GM18526 (cell line): ENCODE data around the gene ADISSP.

Experiments used
- POLR2A ChIP-seq: IDR thresholded peaks from 3 replicates; pipeline ENCODE4 v1.6.1; 2011; ENCODE audit not compliant: insufficient read length; ENCODE audit errors: extremely low read depth

Gene ADISSP

DNA sequence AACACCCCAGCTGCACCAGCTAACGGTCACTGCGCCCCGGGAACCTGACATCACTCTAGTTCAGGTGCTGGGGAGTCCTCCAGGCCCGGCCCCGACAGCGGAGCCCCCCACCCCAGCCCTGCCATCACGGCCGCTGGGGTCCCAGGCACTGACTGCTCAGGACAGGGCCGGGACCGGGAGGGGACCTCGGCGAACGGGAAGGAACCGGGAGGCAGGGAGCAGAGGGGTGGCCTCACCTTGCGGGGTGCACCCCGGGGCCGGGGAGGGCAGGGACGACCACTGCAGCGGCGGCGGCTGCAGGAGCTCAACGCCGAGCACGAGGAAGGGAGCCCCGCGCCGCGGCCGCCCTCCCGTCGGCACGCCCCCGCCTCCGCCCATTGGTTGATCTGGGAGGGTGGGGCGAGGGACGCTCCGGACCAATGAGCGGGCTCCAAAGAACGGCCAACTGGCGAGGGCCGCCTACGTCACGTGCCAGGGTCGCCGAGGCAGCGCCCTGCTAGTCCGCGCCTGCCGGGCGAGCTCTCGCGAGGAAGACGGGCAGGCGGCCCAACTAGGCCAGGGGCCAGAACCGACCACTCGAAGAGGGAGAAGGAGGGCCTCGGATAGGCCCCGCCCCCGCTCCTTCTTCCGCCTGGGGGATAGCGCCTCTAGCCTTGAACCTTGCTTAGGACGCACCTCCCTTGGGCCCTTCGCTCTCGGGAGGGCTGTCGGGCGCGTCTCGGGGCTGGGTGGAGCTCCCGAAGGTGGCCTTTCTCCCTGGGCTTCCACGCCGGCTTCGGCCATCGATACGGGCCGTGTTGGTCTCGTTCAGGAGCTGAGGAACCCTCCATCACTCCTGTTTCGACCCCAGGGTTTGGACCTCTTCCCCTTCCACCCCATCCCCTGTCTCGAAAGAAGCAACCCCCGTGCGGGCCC is at the start of gene ADISSP:
Gene ADISSP, minus strand, starts transcription at position 327 of the 915 bp plus-strand sequence. CDS start 7,653 bp downstream, outside the sequence.
- TF ChIP-seq POLR2A, result peak; percentile 73

GRCh38 chr20:3815703-3816315 is 48.3 kb upstream of the ADISSP start:
- no peak for TF ChIP-seq POLR2A

DNA sequence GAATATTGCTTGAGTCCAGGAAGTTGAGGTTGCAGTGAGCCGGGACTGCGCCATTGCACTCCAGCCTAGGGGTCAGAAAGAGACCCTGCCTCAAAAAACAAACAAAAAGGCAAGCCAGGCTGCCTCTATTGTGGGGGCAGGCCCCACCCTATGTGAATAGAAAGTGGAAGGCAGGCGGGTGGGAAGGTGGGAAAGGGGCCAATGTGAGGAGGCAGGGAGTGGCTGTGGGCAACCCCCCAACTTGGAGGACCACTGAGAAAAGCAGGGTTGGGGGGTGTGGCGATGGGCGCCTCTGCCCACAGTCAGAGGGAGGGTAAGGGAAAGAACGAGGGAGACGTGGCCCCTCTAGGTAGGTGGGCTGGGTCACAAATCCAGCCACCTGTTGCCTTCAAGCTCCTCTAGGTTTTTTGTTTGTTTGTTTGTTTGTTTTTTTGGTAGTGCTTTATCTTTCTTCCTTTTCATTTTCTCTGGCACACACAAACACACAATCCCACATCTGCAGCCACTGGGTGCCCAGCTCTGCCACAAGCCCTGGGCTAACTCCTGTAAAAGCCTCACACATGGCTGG is 47.5 kb upstream of the ADISSP start:
- no peak for TF ChIP-seq POLR2A

GRCh38 chr20:3813848-3814581 is 46.5 kb upstream of the ADISSP start:
- TF ChIP-seq POLR2A, result no peak

DNA sequence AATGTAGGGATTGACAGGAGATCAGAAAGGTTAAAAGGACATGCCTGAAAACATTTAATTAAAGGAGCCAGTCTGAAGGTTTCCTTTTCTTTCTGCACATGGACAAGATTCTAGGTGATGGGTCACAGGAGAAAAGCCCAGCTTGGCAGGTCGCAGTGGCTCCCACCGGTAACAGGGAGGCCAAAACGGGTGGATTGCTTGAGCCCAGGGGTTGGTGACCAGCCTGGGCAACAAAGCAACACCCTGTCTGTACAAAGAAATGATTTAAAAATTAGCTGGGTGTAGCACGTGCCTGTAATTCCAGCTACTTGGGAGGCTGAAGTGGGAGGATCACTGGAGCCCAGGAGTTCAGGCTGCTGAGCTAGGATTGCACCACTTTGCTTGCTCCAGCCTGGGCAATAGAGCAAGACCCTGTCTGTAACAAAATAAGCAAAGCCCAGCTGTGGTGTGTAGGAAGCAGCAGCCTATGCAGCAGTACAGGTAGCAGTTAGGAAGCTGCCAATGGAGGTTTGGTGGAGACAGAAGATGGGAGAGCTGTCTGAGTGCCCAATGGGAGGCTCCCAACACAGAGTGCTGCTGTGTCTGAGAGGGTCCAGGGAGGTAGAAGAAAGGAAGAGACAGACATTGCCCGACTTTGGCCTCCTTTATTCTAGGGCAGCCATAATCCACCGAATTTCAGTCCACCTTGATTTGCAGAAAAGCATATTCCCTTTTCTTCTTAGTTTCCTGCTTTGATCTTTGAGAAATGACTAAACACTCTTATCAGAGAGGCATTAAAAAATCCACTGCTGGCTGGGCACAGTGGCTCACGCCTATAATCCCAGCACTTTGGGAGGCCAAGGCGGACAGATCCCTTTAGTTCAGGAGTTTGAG is 45.7 kb upstream of the ADISSP start:
- no peak for TF ChIP-seq POLR2A

GRCh38 chr20:3812259-3812681 is 44.7 kb upstream of the ADISSP start:
- no peak for TF ChIP-seq POLR2A

GRCh38 chr20:3811467-3812258 is 44.1 kb upstream of the ADISSP start:
- peak; percentile 16 for TF ChIP-seq POLR2A

DNA sequence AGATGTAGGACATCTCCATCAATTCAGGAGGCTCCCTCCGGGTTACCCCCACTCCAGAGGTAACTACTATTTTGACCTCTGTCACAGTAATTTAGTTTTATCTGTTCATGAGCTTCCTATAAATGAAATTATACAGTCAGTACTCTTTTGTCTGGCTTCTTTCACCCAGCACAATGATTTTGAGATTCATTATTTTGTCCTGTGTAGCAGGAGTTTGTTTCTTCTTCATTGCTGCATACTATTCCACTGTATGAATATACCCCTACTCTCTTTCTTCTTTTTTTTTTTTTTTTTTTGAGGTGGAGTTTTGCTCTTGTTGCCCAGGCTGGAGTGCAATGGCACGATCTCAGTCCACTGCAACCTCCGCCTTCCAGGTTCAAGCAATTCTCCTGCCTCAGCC is 41.0 kb upstream of the ADISSP start:
- no peak for TF ChIP-seq POLR2A

DNA sequence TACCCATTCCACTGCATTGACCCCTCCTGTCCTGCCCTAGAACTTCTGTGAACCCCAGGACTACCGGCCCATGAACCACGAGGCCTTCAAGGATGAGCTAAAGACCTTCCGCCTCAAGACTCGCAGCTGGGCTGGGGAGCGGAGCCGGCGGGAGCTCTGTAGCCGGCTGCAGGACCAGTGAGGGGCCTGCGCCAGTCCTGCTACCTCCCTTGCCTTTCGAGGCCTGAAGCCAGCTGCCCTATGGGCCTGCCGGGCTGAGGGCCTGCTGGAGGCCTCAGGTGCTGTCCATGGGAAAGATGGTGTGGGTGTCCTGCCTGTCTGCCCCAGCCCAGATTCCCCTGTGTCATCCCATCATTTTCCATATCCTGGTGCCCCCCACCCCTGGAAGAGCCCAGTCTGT is 37.2 kb upstream of the ADISSP start:
- TF ChIP-seq POLR2A, result no peak

- TF ChIP-seq POLR2A, result no peak
Observed at GRCh38 chr20:3804254-3804751, 36.8 kb upstream of the ADISSP start.

DNA sequence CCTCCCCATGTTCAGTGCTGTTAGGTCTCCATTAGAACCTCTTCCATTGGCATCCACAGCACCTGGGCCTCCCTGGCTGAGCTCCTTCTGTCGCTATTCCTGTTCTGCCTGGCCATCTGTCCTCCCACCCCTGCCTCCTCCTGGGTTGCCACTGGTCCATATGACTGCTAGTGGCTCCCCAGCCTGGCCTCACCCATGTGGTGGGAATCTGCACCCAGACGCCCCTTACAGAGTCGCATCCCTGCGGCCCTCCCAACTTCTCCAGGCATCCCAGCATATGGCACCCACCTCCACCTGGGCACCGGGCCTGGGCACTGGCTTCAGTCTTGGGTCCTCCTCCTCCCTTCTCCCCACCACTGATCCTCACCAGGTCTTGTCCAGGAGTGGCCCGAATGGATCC is 36.3 kb upstream of the ADISSP start:
- TF ChIP-seq POLR2A, result no peak

DNA sequence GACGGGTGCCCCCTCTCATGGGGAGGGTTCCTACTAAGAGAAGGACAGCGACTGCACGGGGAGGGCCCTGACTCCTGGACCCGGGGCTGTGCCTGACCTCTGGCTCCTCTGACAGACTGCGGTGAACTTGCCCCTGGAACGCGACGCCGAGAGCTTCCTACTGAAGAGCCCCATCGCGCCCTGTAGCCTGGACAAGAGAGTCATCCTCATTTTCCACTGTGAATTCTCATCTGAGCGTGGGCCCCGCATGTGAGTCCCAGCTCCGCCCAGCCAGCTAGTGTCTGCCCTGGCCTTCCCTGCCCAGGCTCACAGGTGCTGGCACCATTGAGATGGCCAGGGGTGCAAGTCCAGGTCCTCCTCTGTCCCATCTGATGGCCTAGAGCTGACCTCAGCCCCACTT is 35.7 kb upstream of the ADISSP start:
- no peak for TF ChIP-seq POLR2A

- no peak for TF ChIP-seq POLR2A
Observed at GRCh38 chr20:3802524-3803239, 35.1 kb upstream of the ADISSP start.
